GM12878 (cell line): ENCODE results near the gene C11orf52. TPM values are rescaled to one million over a fixed set of nuclear protein-coding genes. Genes with fewer than 3 reads are reported as not detected.

ENCODE experiments used
- ATAC-seq: fragments of 200-7000 bp; cut with Tn5 transposase; 3 replicates; pipeline ENCODE4 v1.9.1; 2020; ENCODE audit warnings: mild to moderate bottlenecking, moderate library complexity
- BruUV-seq: library from RNA; stranded (reverse); fragments of 400-500 nt; replicated peaks from 2 replicates; lab custom pipeline; 2021; lab: Mats Ljungman, UMichigan
- CTCF ChIA-PET: fragments of 300-600 bp; sonication (Branson Sonifier 250); formaldehyde crosslinking; extraction: SDS; loops from one replicate; lab custom pipeline; 2021; ENCODE audit warnings: inconsistent platforms; lab: Yijun Ruan, JAX
- POLR2A ChIA-PET: fragments of 350-600 bp; formaldehyde crosslinking; extraction: SDS; loops from one replicate; lab custom pipeline; 2021; ENCODE audit warnings: inconsistent platforms; lab: Charles Lee
- RAD21 ChIA-PET: fragments of 300-600 bp; sonication (Branson Sonifier 250); formaldehyde crosslinking; loops from one replicate; lab custom pipeline; 2023; ENCODE audit warnings: antibody characterized with exemption; ENCODE audit not compliant: unreplicated experiment; lab: Charles Lee
- SMC1A ChIA-PET: fragments of 300-600 bp; sonication (Branson Sonifier 250); formaldehyde crosslinking; loops from one replicate; lab custom pipeline; 2023; ENCODE audit not compliant: unreplicated experiment, uncharacterized antibody; lab: Charles Lee
- DNase-seq: peaks from one replicate; pipeline ENCODE4 v3.0.0-alpha.2; 2011; ENCODE audit warnings: low read depth, low spot score
- FAIRE-seq: peaks from 3 replicates; lab custom pipeline; 2011; peaks lifted over from hg19 to GRCh38; lab: Jason Lieb, UNC
- H2AFZ ChIP-seq: 2 replicates; pipeline ENCODE4 v1.6.0; 2011; ENCODE audit warnings: low read depth, low read length, control low read depth; ENCODE audit not compliant: control insufficient read depth
- H3K27ac ChIP-seq: 2 replicates; pipeline ENCODE4 v1.5.1; 2011; ENCODE audit warnings: control low read depth; ENCODE audit not compliant: control insufficient read depth, insufficient read depth
- H3K27me3 ChIP-seq, 2 experiments: replicated peaks in 1 of 2; 2 replicates each; pipeline versions ENCODE4 v1.6.0 to v1.6.1; 2011; ENCODE audit warnings: low read length in 1 of 2; ENCODE audit not compliant: control insufficient read depth in 2 of 2, insufficient read depth in 2 of 2
- H3K36me3 ChIP-seq, 2 experiments: 2 replicates each; pipeline ENCODE4 v1.5.1; 2011; ENCODE audit warnings: low read length in 1 of 2; ENCODE audit not compliant: control insufficient read depth in 2 of 2, insufficient read depth in 2 of 2
- H3K4me1 ChIP-seq: 2 replicates; pipeline ENCODE4 v1.6.1; 2011; ENCODE audit warnings: mild to moderate bottlenecking, low read length, moderate library complexity, mixed read lengths; ENCODE audit not compliant: control insufficient read depth, insufficient read depth
- H3K4me2 ChIP-seq: 2 replicates; pipeline ENCODE4 v1.6.0; 2011; ENCODE audit warnings: control low read depth; ENCODE audit not compliant: control insufficient read depth, insufficient read depth
- H3K4me3 ChIP-seq: fragments of 200-600 bp; sonication (generic); 2 replicates; pipeline ENCODE4 v1.5.1; 2016
- H3K79me2 ChIP-seq: 2 replicates; pipeline ENCODE4 v1.6.0; 2011; ENCODE audit warnings: low read length; ENCODE audit not compliant: control insufficient read depth, insufficient read depth
- H3K9ac ChIP-seq: 2 replicates; pipeline ENCODE4 v1.8.0; 2011; ENCODE audit warnings: low read length, control low read depth, mixed read lengths; ENCODE audit not compliant: control insufficient read depth, insufficient read depth
- H3K9me3 ChIP-seq: replicated peaks from 3 replicates; pipeline ENCODE4 v1.5.1; 2011; ENCODE audit warnings: mild to moderate bottlenecking, low read length; ENCODE audit not compliant: control insufficient read depth, insufficient read depth
- H4K20me1 ChIP-seq: 2 replicates; pipeline ENCODE4 v1.6.0; 2011; ENCODE audit not compliant: control insufficient read depth, insufficient read depth
- CREM ChIP-seq: IDR thresholded peaks from 2 replicates; pipeline ENCODE4 v1.6.1; 2014; ENCODE audit warnings: antibody characterized with exemption, low read depth
- EP300 ChIP-seq, 2 experiments: fragments of 150-350 bp in 1 of 2; IDR thresholded peaks; 2 replicates each; pipeline ENCODE4 v1.6.1; 2011 to 2012; ENCODE audit warnings: low read depth in 2 of 2, low read length in 2 of 2, borderline replicate concordance in 1 of 2, improper control_type of control experiment in 1 of 2, inconsistent platforms in 1 of 2; ENCODE audit not compliant: control insufficient read depth in 1 of 2
- IKZF1 ChIP-seq: fragments of 450-650 bp; conservative IDR thresholded peaks from 2 replicates; pipeline ENCODE4 v1.6.1; 2017; ENCODE audit warnings: antibody characterized with exemption, mild to moderate bottlenecking
- MLLT1 ChIP-seq: fragments of 450-650 bp; IDR thresholded peaks from 2 replicates; pipeline ENCODE4 v1.6.1; 2016; ENCODE audit warnings: mild to moderate bottlenecking
- MTA2 ChIP-seq: fragments of 450-650 bp; IDR thresholded peaks from 2 replicates; pipeline ENCODE4 v1.6.1; 2016; ENCODE audit warnings: low read depth, mild to moderate bottlenecking, moderate library complexity
- NR2C1 ChIP-seq: fragments of 450-650 bp; IDR thresholded peaks from 2 replicates; pipeline ENCODE4 v1.6.1; 2017; ENCODE audit warnings: antibody characterized with exemption, mild to moderate bottlenecking, moderate library complexity
- SUPT20H ChIP-seq: IDR thresholded peaks from 2 replicates; pipeline ENCODE4 v1.6.1; 2011; ENCODE audit warnings: low read depth, mild to moderate bottlenecking, low read length, moderate library complexity, borderline replicate concordance; ENCODE audit not compliant: control insufficient read depth
- TCF12 ChIP-seq: IDR thresholded peaks from 2 replicates; pipeline ENCODE4 v1.6.1; 2011; ENCODE audit warnings: low read depth, mild to moderate bottlenecking, low read length
- USF1 ChIP-seq: IDR thresholded peaks from 2 replicates; pipeline ENCODE4 v1.6.1; 2011; ENCODE audit warnings: borderline replicate concordance, low read depth, mild to moderate bottlenecking, moderate library complexity, mixed read lengths, low read length; ENCODE audit not compliant: insufficient read depth; ENCODE audit errors: extremely low read length
- ZBTB4 ChIP-seq: fragments of 450-650 bp; formaldehyde crosslinking; IDR thresholded peaks from 2 replicates; pipeline ENCODE4 v1.4.0; 2022; ENCODE audit warnings: mild to moderate bottlenecking, moderate library complexity
- WGBS: methylation state at CpG from one replicate; pipeline ENCODE4 v1.1.6; 2016; ENCODE audit warnings: low lambda C conversion rate; ENCODE audit not compliant: insufficient replicate concordance, insufficient coverage; ENCODE audit errors: missing lambda C conversion rate; 5-methylcytosine and 5-hydroxymethylcytosine counted together
- in situ Hi-C: fragments of 300-500 bp; cut with MboI; formaldehyde crosslinking; loops from 9 replicates; pipeline ENCODE4 v1.14.3; 2018; ENCODE audit warnings: mixed read lengths
- intact Hi-C: fragments of 100-400 bp; cut with micrococcal nuclease; formaldehyde crosslinking; loops from one replicate; pipeline ENCODE4 v1.14.2; 2022; ENCODE audit not compliant: unreplicated experiment
- polyA plus RNA-seq, 11 experiments: library from polyadenylated mRNA; depleted of rRNA in 4 of 11; unstranded in 6 of 11; stranded (reverse) in 5 of 11; fragments of >200 nt; fragmentation: Nextera tagmentation in 4 of 11; fragmentation: Illumina TruSeq in 1 of 11; extraction: Ambion mirVana in 4 of 11; extraction: Trizol in 1 of 11; gene quantifications; 1 replicate in 1 of 11; 2 replicates in 10 of 11; pipeline versions ENCODE4 v1.2.1 to v1.2.3, GENCODE V29; 2011 to 2016; ENCODE audit warnings: inconsistent platforms in 2 of 11, missing spikeins in 2 of 11, low read depth in 1 of 11
- total RNA-seq, 4 experiments: library from RNA; depleted of rRNA in 3 of 4; stranded (reverse); fragments of >200 nt in 3 of 4; fragmentation: Illumina TruSeq in 1 of 4; extraction: Trizol in 1 of 4; gene quantifications; 2 replicates each; pipeline versions ENCODE4 v1.2.1 to v1.2.3, GENCODE V29; 2013 to 2021

C11orf52 gene
- total and polyA plus RNA-seq, 10 of the 15 experiments (the other 5 are each of a cell fraction or from before 2014, with no cell fraction given) = not detected

GRCh38 chr11:111957663-111958444 lies 39.1 kb downstream of the C11orf52 start:
- ATAC-seq = no peak
- no peak overlapping the region for H3K27ac ChIP-seq
- no peaks in the 10 kb centered on the region for H3K79me2 ChIP-seq
- no peak for FAIRE-seq
- BruUV-seq = no TSS peak
- H2AFZ ChIP-seq = no peak overlapping the region
- intact Hi-C loops = no loop called here
- H3K36me3 ChIP-seq = no peaks in the 10 kb centered on the region
- SMC1A ChIA-PET = no interaction called here
- POLR2A ChIA-PET = no interaction called here
- H3K4me2 ChIP-seq = no peak overlapping the region
- TF ChIP-seq IKZF1 (no peak), CREM (no peak), MLLT1 (no peak), MTA2 (no peak)
- in situ Hi-C loops = no loop called here
- no peak overlapping the region for H3K9ac ChIP-seq
- H3K4me1 ChIP-seq = no peaks in the 10 kb centered on the region
- CTCF ChIA-PET = interaction anchor here (1.2 to 1.5 kb wide), 2 partner anchors 24 to 25 kb away, joined by 3 read pairs; no protein-coding TSS in a partner anchor
- H4K20me1 ChIP-seq = no peaks in the 10 kb centered on the region
- H3K4me3 ChIP-seq = no peak overlapping the region
- H3K9me3 ChIP-seq = no peaks in the 10 kb centered on the region
- no peaks in the 10 kb centered on the region for H3K27me3 ChIP-seq
- DNase-seq = no peak
- WGBS = 68% methylated on average over 12 of the region's 12 CpGs
- RAD21 ChIA-PET = no interaction called here

- Histone ChIP-seq H3K27ac (no peak overlapping the region), H3K79me2 (no peaks in the 10 kb centered on the region), H3K4me3 (no peak overlapping the region), H3K4me1 (no peaks in the 10 kb centered on the region), H4K20me1 (no peaks in the 10 kb centered on the region), H3K9me3 (no peaks in the 10 kb centered on the region), H3K27me3 (no peaks in the 10 kb centered on the region), H2AFZ (no peak overlapping the region), H3K9ac (no peak overlapping the region), H3K36me3 (no peaks in the 10 kb centered on the region), H3K4me2 (no peak overlapping the region)
- DNase-seq (no peak), FAIRE-seq (no peak), ATAC-seq (no peak)
- WGBS = 27% methylated on average over 5 of the region's 5 CpGs
- intact Hi-C loops = no loop called here
- no TSS peak for BruUV-seq
- ChIA-PET CTCF (interaction anchor here (0.8 to 1.8 kb wide), 5 partner anchors 20 to 215 kb away, joined by 3 to 6 read pairs (median 4); partner anchors contain the start of gene BCO2), POLR2A (no interaction called here), RAD21 (no interaction called here), SMC1A (interaction anchor here (1.2 to 2.8 kb wide), 2 partner anchors 22 to 29 kb away, joined by 4 to 9 read pairs; no protein-coding TSS in a partner anchor)
- in situ Hi-C loops = no loop called here
- TF ChIP-seq SUPT20H = no peak
- no peak for TF ChIP-seq EP300 (IDR thresholded peaks at IDR 0.05; ENCODE audit: borderline replicate concordance in 1 of 2, control insufficient read depth in 1 of 2, low read depth in 2 of 2, low read length in 2 of 2)
- no peak for TF ChIP-seq ZBTB4 (CRISPR knock-in tag)
- TF ChIP-seq TCF12 = no peak
- TF ChIP-seq USF1 = no peak
- no peak for TF ChIP-seq NR2C1
Observed at GRCh38 chr11:111960916-111961315, 42.2 kb downstream of the C11orf52 start.
